Endothelial cell of umbilical vein (primary cell): ENCODE results near the gene GPATCH2.

ENCODE experiments used
- EZH2 ChIP-seq: IDR thresholded peaks from 2 replicates; pipeline ENCODE4 v1.6.1; 2012; ENCODE audit warnings: borderline replicate concordance, low read depth, mild to moderate bottlenecking, moderate library complexity, low read length, inconsistent platforms; ENCODE audit not compliant: severe bottlenecking
- FOS ChIP-seq: IDR thresholded peaks from 2 replicates; pipeline ENCODE4 v1.6.1; 2011; ENCODE audit warnings: mild to moderate bottlenecking, low read length, moderate library complexity, borderline replicate concordance; ENCODE audit not compliant: insufficient read depth
- JUN ChIP-seq: IDR thresholded peaks from 2 replicates; pipeline ENCODE4 v1.6.1; 2011; ENCODE audit warnings: borderline replicate concordance, low read depth; ENCODE audit not compliant: insufficient read length, insufficient read depth
- MAX ChIP-seq: IDR thresholded peaks from 2 replicates; pipeline ENCODE4 v1.6.1; 2011; ENCODE audit not compliant: insufficient read depth, insufficient read length
- MYC ChIP-seq: IDR thresholded peaks from one replicate; pipeline ENCODE4 v1.6.1; 2011; ENCODE audit warnings: mild to moderate bottlenecking, low read depth, low read length
- POLR2A ChIP-seq: IDR thresholded peaks from 2 replicates; pipeline ENCODE4 v1.6.1; 2012; ENCODE audit warnings: low read depth, mild to moderate bottlenecking, control low read depth, low read length
- POLR2AphosphoS5 ChIP-seq: IDR thresholded peaks from 2 replicates; pipeline ENCODE4 v1.6.1; 2012; ENCODE audit warnings: low read depth, mild to moderate bottlenecking, control low read depth, low read length, moderate library complexity; ENCODE audit not compliant: insufficient read depth
- TF ChIP-seq, protein P1 (sequence below), 2 donors: IDR thresholded peaks; 1 replicate in 1 of 2; 2 replicates in 1 of 2; pipeline ENCODE4 v1.5.1; 2011; ENCODE audit warnings: low read length in 2 of 2, mild to moderate bottlenecking in 2 of 2, moderate library complexity in 2 of 2, control low read depth in 1 of 2, inconsistent platforms in 1 of 2, low read depth in 1 of 2; ENCODE audit not compliant: insufficient read depth in 1 of 2; ENCODE audit errors: extremely low read depth in 1 of 2

DNA sequence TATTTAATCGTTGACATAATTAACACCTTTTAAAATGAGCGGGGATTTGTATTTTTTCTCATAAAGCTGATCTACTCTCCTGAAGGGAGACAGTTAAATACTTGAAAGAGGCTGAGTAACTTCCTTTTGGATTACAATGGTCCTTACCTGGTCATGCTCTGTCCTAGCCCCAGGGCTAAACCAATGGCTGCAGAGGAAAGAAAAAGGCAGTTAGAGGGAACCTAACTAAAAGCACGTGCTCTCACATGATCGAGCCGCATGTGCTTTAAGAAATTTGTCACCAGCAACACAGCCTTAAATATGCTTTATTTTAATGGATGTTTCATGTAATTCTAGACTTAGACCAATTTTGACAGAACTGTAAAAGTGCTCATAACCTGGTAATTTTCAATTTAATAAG lies 132.7 kb downstream of the GPATCH2 start:
- TF ChIP-seq, protein P1, sequence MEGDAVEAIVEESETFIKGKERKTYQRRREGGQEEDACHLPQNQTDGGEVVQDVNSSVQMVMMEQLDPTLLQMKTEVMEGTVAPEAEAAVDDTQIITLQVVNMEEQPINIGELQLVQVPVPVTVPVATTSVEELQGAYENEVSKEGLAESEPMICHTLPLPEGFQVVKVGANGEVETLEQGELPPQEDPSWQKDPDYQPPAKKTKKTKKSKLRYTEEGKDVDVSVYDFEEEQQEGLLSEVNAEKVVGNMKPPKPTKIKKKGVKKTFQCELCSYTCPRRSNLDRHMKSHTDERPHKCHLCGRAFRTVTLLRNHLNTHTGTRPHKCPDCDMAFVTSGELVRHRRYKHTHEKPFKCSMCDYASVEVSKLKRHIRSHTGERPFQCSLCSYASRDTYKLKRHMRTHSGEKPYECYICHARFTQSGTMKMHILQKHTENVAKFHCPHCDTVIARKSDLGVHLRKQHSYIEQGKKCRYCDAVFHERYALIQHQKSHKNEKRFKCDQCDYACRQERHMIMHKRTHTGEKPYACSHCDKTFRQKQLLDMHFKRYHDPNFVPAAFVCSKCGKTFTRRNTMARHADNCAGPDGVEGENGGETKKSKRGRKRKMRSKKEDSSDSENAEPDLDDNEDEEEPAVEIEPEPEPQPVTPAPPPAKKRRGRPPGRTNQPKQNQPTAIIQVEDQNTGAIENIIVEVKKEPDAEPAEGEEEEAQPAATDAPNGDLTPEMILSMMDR (IDR thresholded peaks at IDR 0.05; ENCODE audit: extremely low read depth in 1 of 2, insufficient read depth in 1 of 2, low read depth in 1 of 2, low read length in 2 of 2), result no peak
- no peak for TF ChIP-seq FOS
- TF ChIP-seq JUN, result no peak
- no peak for TF ChIP-seq POLR2AphosphoS5
- TF ChIP-seq POLR2A, result no peak
- no peak for TF ChIP-seq EZH2
- TF ChIP-seq MAX, result no peak
- TF ChIP-seq MYC, result no peak
